Keratinocyte (primary cell): ENCODE measurements around the gene FAM177B. TPM values are rescaled to one million over a fixed set of nuclear protein-coding genes. Genes with fewer than 3 reads are reported as not detected.

Source experiments
- DNase-seq: peaks from one replicate; pipeline ENCODE4 v3.0.0-alpha.2; 2011; ENCODE audit warnings: low read depth, missing footprints, low spot score
- FAIRE-seq: peaks from 2 replicates; lab custom pipeline; 2011; peaks lifted over from hg19 to GRCh38; lab: Jason Lieb, UNC
- H2AFZ ChIP-seq: 2 replicates; pipeline ENCODE4 v1.6.0; 2012; ENCODE audit warnings: low read length, control low read depth, inconsistent platforms; ENCODE audit not compliant: control insufficient read depth
- H3K27ac ChIP-seq: 2 replicates; pipeline ENCODE4 v1.5.1; 2011; ENCODE audit warnings: low read length; ENCODE audit not compliant: control insufficient read depth, insufficient read depth
- H3K27me3 ChIP-seq: 3 replicates; pipeline ENCODE4 v1.6.0; 2011; ENCODE audit warnings: low read length; ENCODE audit not compliant: control insufficient read depth, insufficient read depth; ENCODE audit errors: extremely low read depth
- H3K36me3 ChIP-seq, 2 experiments: 2 replicates in 1 of 2; 3 replicates in 1 of 2; pipeline ENCODE4 v1.5.1; 2011; ENCODE audit warnings: low read length in 2 of 2, mild to moderate bottlenecking in 1 of 2; ENCODE audit not compliant: control insufficient read depth in 2 of 2, insufficient read depth in 2 of 2; ENCODE audit errors: extremely low read depth in 1 of 2
- H3K4me1 ChIP-seq: 3 replicates; pipeline ENCODE4 v1.5.1; 2011; ENCODE audit warnings: low read length; ENCODE audit not compliant: control insufficient read depth, insufficient read depth; ENCODE audit errors: extremely low read depth
- H3K4me2 ChIP-seq: 3 replicates; pipeline ENCODE4 v1.6.0; 2011; ENCODE audit warnings: low read depth, low read length; ENCODE audit not compliant: control insufficient read depth, insufficient read depth; ENCODE audit errors: extremely low read depth
- H3K4me3 ChIP-seq, 3 experiments: fragments of 200-600 bp in 1 of 3; sonication (generic) in 1 of 3; 2 replicates in 2 of 3; 3 replicates in 1 of 3; pipeline ENCODE4 v1.5.1; 2011 to 2016; ENCODE audit warnings: low read length in 3 of 3, mild to moderate bottlenecking in 3 of 3, control low read depth in 2 of 3, inconsistent platforms in 1 of 3, low read depth in 1 of 3, mixed read lengths in 1 of 3, mixed run types in 1 of 3, moderate library complexity in 1 of 3; ENCODE audit not compliant: control insufficient read depth in 2 of 3, insufficient read depth in 2 of 3; ENCODE audit errors: extremely low read depth in 1 of 3
- H3K79me2 ChIP-seq: 2 replicates; pipeline ENCODE4 v1.6.0; 2012; ENCODE audit warnings: low read length; ENCODE audit not compliant: control insufficient read depth, insufficient read depth
- H3K9ac ChIP-seq: 3 replicates; pipeline ENCODE4 v1.6.0; 2011; ENCODE audit warnings: low read length; ENCODE audit not compliant: control insufficient read depth, insufficient read depth; ENCODE audit errors: extremely low read depth
- H3K9me1 ChIP-seq: 3 replicates; pipeline ENCODE4 v1.6.0; 2011; ENCODE audit warnings: low read length; ENCODE audit not compliant: control insufficient read depth, insufficient read depth; ENCODE audit errors: extremely low read depth
- H3K9me3 ChIP-seq: 2 replicates; pipeline ENCODE4 v1.5.1; 2012; ENCODE audit warnings: low read depth, low read length; ENCODE audit not compliant: control insufficient read depth
- H4K20me1 ChIP-seq: 3 replicates; pipeline ENCODE4 v1.6.0; 2011; ENCODE audit warnings: low read length; ENCODE audit not compliant: control insufficient read depth, insufficient read depth; ENCODE audit errors: extremely low read depth
- EZH2 ChIP-seq: IDR thresholded peaks from one replicate; pipeline ENCODE4 v1.6.1; 2012; ENCODE audit warnings: inconsistent platforms, mild to moderate bottlenecking, low read length, moderate library complexity
- dilution Hi-C: fragments of 300-500 bp; cut with MboI; formaldehyde crosslinking; loops from one replicate; pipeline ENCODE4 v1.7.0; 2020; ENCODE audit warnings: low sequenced_read_pairs; ENCODE audit not compliant: extremely low pct_ligation_motif_present
- polyA plus RNA-seq, 5 experiments: library from polyadenylated mRNA; depleted of rRNA in 3 of 5; stranded (reverse) in 3 of 5; stranded (forward) in 1 of 5; unstranded in 1 of 5; fragments of >200 nt; gene quantifications; 1 replicate in 1 of 5; 2 replicates in 3 of 5; 3 replicates in 1 of 5; pipeline versions ENCODE4 v1.2.1 to v1.2.3, GENCODE V29; 2011 to 2012; ENCODE audit warnings: missing spikeins in 2 of 5, low read depth in 1 of 5, low replicate concordance in 1 of 5
- TF ChIP-seq, protein P1 (sequence below), 3 experiments: IDR thresholded peaks in 1 of 3; conservative IDR thresholded peaks in 1 of 3; optimal IDR thresholded peaks in 1 of 3; 2 replicates in 2 of 3; 3 replicates in 1 of 3; pipeline versions ENCODE3 to v1.5.1; 2011; ENCODE audit warnings: low read length in 3 of 3, mild to moderate bottlenecking in 3 of 3, moderate library complexity in 2 of 3, control low read depth in 1 of 3, inconsistent platforms in 1 of 3; ENCODE audit not compliant: insufficient read depth in 2 of 3; ENCODE audit errors: extremely low read depth in 1 of 3

FAM177B gene
- polyA plus RNA-seq, 1 donor (not counting 4 experiments of a cell fraction or from before 2014, with no cell fraction given) = not detected

DNA sequence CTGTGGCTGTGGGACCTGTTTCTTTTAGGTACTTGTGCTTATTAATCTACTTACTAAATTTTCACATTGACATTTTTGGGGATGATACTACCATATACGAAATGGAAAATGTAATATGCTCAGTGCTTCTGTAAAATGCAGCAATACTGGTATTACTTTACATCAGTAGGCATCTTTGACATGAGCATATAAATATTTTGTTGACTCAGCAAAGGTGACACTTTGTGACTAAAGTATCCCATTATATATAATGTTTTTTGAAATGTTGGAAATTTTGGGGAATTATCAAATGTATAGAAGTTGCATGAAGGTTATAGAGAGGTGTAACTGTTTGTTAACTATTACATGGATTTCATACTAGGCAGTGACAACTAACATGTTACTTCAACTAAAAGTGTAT is 2.3 kb upstream of the FAM177B start:
- DNase-seq (no peak), FAIRE-seq (no peak)
- Histone ChIP-seq H3K9me1 (no peaks in the 10 kb centered on the region), H3K4me1 (no peaks in the 10 kb centered on the region), H3K4me3 (no peak overlapping the region), H3K27me3 (no peaks in the 10 kb centered on the region), H2AFZ (no peak overlapping the region), H3K79me2 (no peaks in the 10 kb centered on the region), H3K27ac (no peak overlapping the region), H3K36me3 (peaks cover 3 to 4% of the 10 kb centered on the region in 2 experiments), H3K9me3 (no peaks in the 10 kb centered on the region), H4K20me1 (no peaks in the 10 kb centered on the region), H3K9ac (no peak overlapping the region), H3K4me2 (no peak overlapping the region)
- dilution Hi-C loops = no loop called here
- TF ChIP-seq, protein P1, sequence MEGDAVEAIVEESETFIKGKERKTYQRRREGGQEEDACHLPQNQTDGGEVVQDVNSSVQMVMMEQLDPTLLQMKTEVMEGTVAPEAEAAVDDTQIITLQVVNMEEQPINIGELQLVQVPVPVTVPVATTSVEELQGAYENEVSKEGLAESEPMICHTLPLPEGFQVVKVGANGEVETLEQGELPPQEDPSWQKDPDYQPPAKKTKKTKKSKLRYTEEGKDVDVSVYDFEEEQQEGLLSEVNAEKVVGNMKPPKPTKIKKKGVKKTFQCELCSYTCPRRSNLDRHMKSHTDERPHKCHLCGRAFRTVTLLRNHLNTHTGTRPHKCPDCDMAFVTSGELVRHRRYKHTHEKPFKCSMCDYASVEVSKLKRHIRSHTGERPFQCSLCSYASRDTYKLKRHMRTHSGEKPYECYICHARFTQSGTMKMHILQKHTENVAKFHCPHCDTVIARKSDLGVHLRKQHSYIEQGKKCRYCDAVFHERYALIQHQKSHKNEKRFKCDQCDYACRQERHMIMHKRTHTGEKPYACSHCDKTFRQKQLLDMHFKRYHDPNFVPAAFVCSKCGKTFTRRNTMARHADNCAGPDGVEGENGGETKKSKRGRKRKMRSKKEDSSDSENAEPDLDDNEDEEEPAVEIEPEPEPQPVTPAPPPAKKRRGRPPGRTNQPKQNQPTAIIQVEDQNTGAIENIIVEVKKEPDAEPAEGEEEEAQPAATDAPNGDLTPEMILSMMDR (optimal IDR thresholded peaks at IDR 0.05 in 1 of 3, IDR thresholded peaks at IDR 0.05 in 1 of 3, conservative IDR thresholded peaks at IDR 0.05 in 1 of 3; ENCODE audit: extremely low read depth in 1 of 3, insufficient read depth in 2 of 3, low read length in 3 of 3) = no peak
- TF ChIP-seq EZH2 = no peak

DNA sequence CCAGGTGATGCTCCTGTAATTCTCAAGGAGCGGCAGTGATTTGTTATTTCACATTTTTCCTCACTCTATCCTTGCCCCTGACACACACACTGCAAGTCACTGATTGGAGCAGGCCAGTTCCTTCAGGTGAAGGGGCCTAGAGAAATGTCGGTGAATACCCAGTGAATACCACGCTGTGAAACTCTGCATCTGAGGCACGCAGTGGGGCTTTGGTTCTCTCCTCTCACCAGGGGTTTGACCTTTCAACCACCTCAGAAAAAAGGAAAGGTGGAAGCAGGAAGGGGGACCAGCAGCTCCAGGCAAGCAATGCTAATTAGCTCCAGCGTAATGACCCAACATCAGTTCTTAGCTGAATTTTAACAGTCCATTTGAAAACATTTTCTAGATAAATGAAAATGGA is 532 bp upstream of the FAM177B start:
- Histone ChIP-seq H3K27ac (no peak overlapping the region), H4K20me1 (no peaks in the 10 kb centered on the region), H3K27me3 (no peaks in the 10 kb centered on the region), H3K4me1 (no peaks in the 10 kb centered on the region), H3K4me3 (no peak overlapping the region), H3K9ac (no peak overlapping the region), H3K9me3 (no peaks in the 10 kb centered on the region), H3K4me2 (no peak overlapping the region), H3K36me3 (peaks cover 2% of the 10 kb centered on the region in 2 experiments), H2AFZ (no peak overlapping the region), H3K79me2 (no peaks in the 10 kb centered on the region), H3K9me1 (no peaks in the 10 kb centered on the region)
- FAIRE-seq = no peak
- dilution Hi-C loops = no loop called here
- no peak for DNase-seq
- TF ChIP-seq, protein P1 (optimal IDR thresholded peaks at IDR 0.05 in 1 of 3, IDR thresholded peaks at IDR 0.05 in 1 of 3, conservative IDR thresholded peaks at IDR 0.05 in 1 of 3; ENCODE audit: extremely low read depth in 1 of 3, insufficient read depth in 2 of 3, low read length in 3 of 3) = no peak
- no peak for TF ChIP-seq EZH2
